GM12878 (cell line): Measurements from ENCODE around the gene SMURF1. TPM values are rescaled to one million over a fixed set of nuclear protein-coding genes. Genes with fewer than 3 reads are reported as not detected.

ENCODE experiments used
- ATAC-seq: fragments of 200-7000 bp; cut with Tn5 transposase; 3 replicates; pipeline ENCODE4 v1.9.1; 2020; ENCODE audit warnings: mild to moderate bottlenecking, moderate library complexity
- BruUV-seq: library from RNA; stranded (reverse); fragments of 400-500 nt; replicated peaks from 2 replicates; lab custom pipeline; 2021; lab: Mats Ljungman, UMichigan
- CTCF ChIA-PET: fragments of 300-600 bp; sonication (Branson Sonifier 250); formaldehyde crosslinking; extraction: SDS; loops from one replicate; lab custom pipeline; 2021; ENCODE audit warnings: inconsistent platforms; lab: Yijun Ruan, JAX
- POLR2A ChIA-PET: fragments of 350-600 bp; formaldehyde crosslinking; extraction: SDS; loops from one replicate; lab custom pipeline; 2021; ENCODE audit warnings: inconsistent platforms; lab: Charles Lee
- RAD21 ChIA-PET: fragments of 300-600 bp; sonication (Branson Sonifier 250); formaldehyde crosslinking; loops from one replicate; lab custom pipeline; 2023; ENCODE audit warnings: antibody characterized with exemption; ENCODE audit not compliant: unreplicated experiment; lab: Charles Lee
- SMC1A ChIA-PET: fragments of 300-600 bp; sonication (Branson Sonifier 250); formaldehyde crosslinking; loops from one replicate; lab custom pipeline; 2023; ENCODE audit not compliant: unreplicated experiment, uncharacterized antibody; lab: Charles Lee
- DNase-seq: peaks from one replicate; pipeline ENCODE4 v3.0.0-alpha.2; 2011; ENCODE audit warnings: low read depth, low spot score
- FAIRE-seq: peaks from 3 replicates; lab custom pipeline; 2011; peaks lifted over from hg19 to GRCh38; lab: Jason Lieb, UNC
- H2AFZ ChIP-seq: 2 replicates; pipeline ENCODE4 v1.6.0; 2011; ENCODE audit warnings: low read depth, low read length, control low read depth; ENCODE audit not compliant: control insufficient read depth
- H3K27ac ChIP-seq: 2 replicates; pipeline ENCODE4 v1.5.1; 2011; ENCODE audit warnings: control low read depth; ENCODE audit not compliant: control insufficient read depth, insufficient read depth
- H3K27me3 ChIP-seq, 2 experiments: replicated peaks in 1 of 2; 2 replicates each; pipeline versions ENCODE4 v1.6.0 to v1.6.1; 2011; ENCODE audit warnings: low read length in 1 of 2; ENCODE audit not compliant: control insufficient read depth in 2 of 2, insufficient read depth in 2 of 2
- H3K36me3 ChIP-seq, 2 experiments: 2 replicates each; pipeline ENCODE4 v1.5.1; 2011; ENCODE audit warnings: low read length in 1 of 2; ENCODE audit not compliant: control insufficient read depth in 2 of 2, insufficient read depth in 2 of 2
- H3K4me1 ChIP-seq: 2 replicates; pipeline ENCODE4 v1.6.1; 2011; ENCODE audit warnings: mild to moderate bottlenecking, low read length, moderate library complexity, mixed read lengths; ENCODE audit not compliant: control insufficient read depth, insufficient read depth
- H3K4me2 ChIP-seq: 2 replicates; pipeline ENCODE4 v1.6.0; 2011; ENCODE audit warnings: control low read depth; ENCODE audit not compliant: control insufficient read depth, insufficient read depth
- H3K4me3 ChIP-seq: fragments of 200-600 bp; sonication (generic); 2 replicates; pipeline ENCODE4 v1.5.1; 2016
- H3K79me2 ChIP-seq: 2 replicates; pipeline ENCODE4 v1.6.0; 2011; ENCODE audit warnings: low read length; ENCODE audit not compliant: control insufficient read depth, insufficient read depth
- H3K9ac ChIP-seq: 2 replicates; pipeline ENCODE4 v1.8.0; 2011; ENCODE audit warnings: low read length, control low read depth, mixed read lengths; ENCODE audit not compliant: control insufficient read depth, insufficient read depth
- H3K9me3 ChIP-seq: replicated peaks from 3 replicates; pipeline ENCODE4 v1.5.1; 2011; ENCODE audit warnings: mild to moderate bottlenecking, low read length; ENCODE audit not compliant: control insufficient read depth, insufficient read depth
- H4K20me1 ChIP-seq: 2 replicates; pipeline ENCODE4 v1.6.0; 2011; ENCODE audit not compliant: control insufficient read depth, insufficient read depth
- CBX3 ChIP-seq: fragments of 200-600 bp; sonication (generic); IDR thresholded peaks from 2 replicates; pipeline ENCODE4 v1.6.1; 2016; ENCODE audit warnings: low read depth, borderline replicate concordance
- RELB ChIP-seq: fragments of 450-650 bp; IDR thresholded peaks from 2 replicates; pipeline ENCODE4 v1.6.1; 2017; ENCODE audit warnings: low read depth, mild to moderate bottlenecking, moderate library complexity
- SREBF2 ChIP-seq: IDR thresholded peaks from 2 replicates; pipeline ENCODE4 v1.6.1; 2012; ENCODE audit warnings: mild to moderate bottlenecking, low read length
- ZNF592 ChIP-seq: fragments of 450-650 bp; IDR thresholded peaks from 2 replicates; pipeline ENCODE4 v1.6.1; 2017; ENCODE audit warnings: mild to moderate bottlenecking, moderate library complexity
- WGBS: methylation state at CpG from one replicate; pipeline ENCODE4 v1.1.6; 2016; ENCODE audit warnings: low lambda C conversion rate; ENCODE audit not compliant: insufficient replicate concordance, insufficient coverage; ENCODE audit errors: missing lambda C conversion rate; 5-methylcytosine and 5-hydroxymethylcytosine counted together
- in situ Hi-C: fragments of 300-500 bp; cut with MboI; formaldehyde crosslinking; loops from 9 replicates; pipeline ENCODE4 v1.14.3; 2018; ENCODE audit warnings: mixed read lengths
- intact Hi-C: fragments of 100-400 bp; cut with micrococcal nuclease; formaldehyde crosslinking; loops from one replicate; pipeline ENCODE4 v1.14.2; 2022; ENCODE audit not compliant: unreplicated experiment
- polyA plus RNA-seq, 11 experiments: library from polyadenylated mRNA; depleted of rRNA in 4 of 11; unstranded in 6 of 11; stranded (reverse) in 5 of 11; fragments of >200 nt; fragmentation: Nextera tagmentation in 4 of 11; fragmentation: Illumina TruSeq in 1 of 11; extraction: Ambion mirVana in 4 of 11; extraction: Trizol in 1 of 11; gene quantifications; 1 replicate in 1 of 11; 2 replicates in 10 of 11; pipeline versions ENCODE4 v1.2.1 to v1.2.3, GENCODE V29; 2011 to 2016; ENCODE audit warnings: inconsistent platforms in 2 of 11, missing spikeins in 2 of 11, low read depth in 1 of 11
- total RNA-seq, 4 experiments: library from RNA; depleted of rRNA in 3 of 4; stranded (reverse); fragments of >200 nt in 3 of 4; fragmentation: Illumina TruSeq in 1 of 4; extraction: Trizol in 1 of 4; gene quantifications; 2 replicates each; pipeline versions ENCODE4 v1.2.1 to v1.2.3, GENCODE V29; 2013 to 2021

Gene SMURF1
- total and polyA plus RNA-seq, 10 of the 15 experiments (the other 5 are each of a cell fraction or from before 2014, with no cell fraction given): 0.76 to 14.0 (median 7.9) TPM

GRCh38 chr7:99146979-99147378 lies 3.1 kb upstream of the SMURF1 start:
- no TSS peak for BruUV-seq
- FAIRE-seq (no peak), ATAC-seq (no peak), DNase-seq (no peak)
- Histone ChIP-seq H3K9ac (no peak overlapping the region), H3K36me3 (no peaks in the 10 kb centered on the region), H4K20me1 (no peaks in the 10 kb centered on the region), H3K4me1 (peaks cover 6% of the 10 kb centered on the region), H3K27me3 (no peaks in the 10 kb centered on the region), H3K9me3 (no peaks in the 10 kb centered on the region), H3K27ac (no peak overlapping the region), H3K4me3 (no peak overlapping the region), H3K79me2 (peaks cover 11% of the 10 kb centered on the region), H2AFZ (no peak overlapping the region), H3K4me2 (no peak overlapping the region)
- ChIA-PET POLR2A (interaction anchor here (0.6 kb wide), 3 partner anchors 14 to 182 kb away, joined by 4 to 5 read pairs (median 5); no protein-coding TSS in a partner anchor), SMC1A (no interaction called here), CTCF (interaction anchor here (0.9 to 1.2 kb wide), 2 partner anchors 8 kb away, joined by 3 to 4 read pairs; no protein-coding TSS in a partner anchor), RAD21 (interaction anchor here (0.6 kb wide), 1 partner anchor 1706 kb away, joined by 3 read pairs; the partner anchor contains the start of gene SLC12A9)
- intact Hi-C loops (no loop called here), in situ Hi-C loops (no loop called here)
- WGBS: 74% methylated on average over 4 of the region's 4 CpGs
- TF ChIP-seq RELB: no peak
- no peak for TF ChIP-seq ZNF592
- no peak for TF ChIP-seq CBX3
- TF ChIP-seq SREBF2: no peak
